ENCODE data around the gene NKX2-4. TPM values are rescaled to one million over a fixed set of nuclear protein-coding genes. Genes with fewer than 3 reads are reported as not detected.
"Not testable (repeated sequence)": the region's sequence is repeated elsewhere in the genome, so short reads cannot be mapped to it uniquely, and the experiment has no call there.

Gene NKX2-4
- total RNA-seq, 8 experiments from 2014 or later, result 0.19 TPM; not detected in 7

GRCh38 chr20:21368791-21369190, 28.5 kb downstream of the NKX2-4 start:
- no peak for ATAC-seq (replicated peaks in 6 of 8)
- H3K4me1 ChIP-seq (replicated peaks in 1 of 2), result no peaks in the 10 kb centered on the region
- WGBS, 10 experiments, result 0 to 100% (median 59%) methylated on average over 1 to 2 of the region's 2 CpGs; no CpG with 5 or more reads in 4 of the 10 experiments
- in situ Hi-C loops (cut with MboI; ENCODE audit: low pct_unique_long_range_greater_than_20kb in 2 of 9, low sequenced_read_pairs in 9 of 9, unreplicated experiment in 9 of 9), result no loop called here
- no peak overlapping the region for H3K4me3 ChIP-seq
- H3K27ac ChIP-seq, result no peak overlapping the region

DNA sequence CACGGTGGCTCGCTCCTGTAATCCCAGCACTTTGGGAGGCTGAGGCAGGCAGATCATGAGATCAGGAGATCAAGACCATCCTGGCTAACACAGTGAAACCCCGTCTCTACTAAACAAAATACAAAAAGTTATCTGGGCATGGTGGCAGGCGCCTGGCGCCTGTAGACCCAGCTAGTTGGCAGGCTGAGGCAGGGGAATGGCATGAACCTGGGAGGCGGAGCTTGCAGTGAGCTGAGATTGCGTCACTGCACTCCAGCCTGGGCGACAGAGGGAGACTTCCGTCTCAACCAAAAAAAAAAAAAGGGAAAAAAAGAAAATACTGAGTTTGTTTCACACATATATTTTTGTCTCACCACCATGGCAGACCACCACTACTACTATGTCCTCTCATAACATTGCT, 31.1 kb downstream of the NKX2-4 start:
- H3K4me3 ChIP-seq; H3K27ac ChIP-seq; in situ Hi-C loops (cut with MboI; ENCODE audit: low pct_unique_long_range_greater_than_20kb in 2 of 9, low sequenced_read_pairs in 9 of 9, unreplicated experiment in 9 of 9); H3K4me1 ChIP-seq (replicated peaks in 1 of 2); ATAC-seq (replicated peaks in 6 of 8): not testable (repeated sequence)
- 40 to 100% (median 93%) methylated on average over 1 to 8 of the region's 9 CpGs; no CpG with 5 or more reads in 1 of the 10 experiments for WGBS, 10 experiments

DNA sequence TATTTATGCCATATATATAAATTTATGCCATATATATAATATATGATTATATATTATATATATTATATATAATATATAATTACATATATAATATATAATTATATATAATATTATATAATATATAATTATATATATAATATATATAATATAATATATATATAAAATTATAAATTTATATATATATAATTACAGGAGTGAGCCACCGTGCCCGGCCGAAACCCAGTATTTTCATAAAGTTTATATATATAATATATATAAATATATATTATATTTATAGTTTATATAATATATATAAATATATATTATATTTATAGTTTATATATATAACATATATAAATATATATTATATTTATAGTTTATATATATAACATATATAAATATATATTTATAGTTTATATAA, 31.6 kb downstream of the NKX2-4 start:
- Histone ChIP-seq H3K4me1 (replicated peaks in 1 of 2) (no peaks in the 10 kb centered on the region), H3K4me3 (no peak overlapping the region), H3K27ac (no peak overlapping the region)
- in situ Hi-C loops (cut with MboI; ENCODE audit: low pct_unique_long_range_greater_than_20kb in 2 of 9, low sequenced_read_pairs in 9 of 9, unreplicated experiment in 9 of 9), result no loop called here
- WGBS, 10 experiments, result 94 to 100% (median 97%) methylated on average over 2 to 3 of the region's 3 CpGs; no CpG with 5 or more reads in 3 of the 10 experiments
- no peak for ATAC-seq (replicated peaks in 6 of 8)

DNA sequence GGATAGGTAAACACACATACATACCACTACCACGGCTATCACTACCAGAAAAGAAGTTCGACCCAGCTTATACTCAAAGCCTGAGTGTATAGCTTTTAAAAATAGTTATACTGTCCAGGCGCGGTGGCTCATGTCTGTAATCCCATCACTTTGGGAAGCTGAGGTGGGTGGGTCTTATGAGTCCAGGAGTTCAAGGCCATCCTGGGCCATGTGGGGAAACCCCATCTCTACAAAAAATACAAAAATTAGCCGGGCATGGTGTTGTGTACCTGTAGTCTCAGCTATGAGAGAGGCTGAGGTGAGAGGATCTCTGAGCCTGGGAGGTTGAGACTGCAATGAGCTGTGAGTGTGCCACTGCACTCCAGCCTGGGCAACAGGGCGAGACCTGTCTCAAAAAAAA, 32.9 kb downstream of the NKX2-4 start:
- no peaks in the 10 kb centered on the region for H3K4me1 ChIP-seq (replicated peaks in 1 of 2)
- in situ Hi-C loops (cut with MboI; ENCODE audit: low pct_unique_long_range_greater_than_20kb in 2 of 9, low sequenced_read_pairs in 9 of 9, unreplicated experiment in 9 of 9), result no loop called here
- no peak overlapping the region for H3K27ac ChIP-seq
- 90 to 100% (median 100%) methylated on average over 2 to 5 of the region's 6 CpGs; no CpG with 5 or more reads in 2 of the 10 experiments for WGBS, 10 experiments
- no peak overlapping the region for H3K4me3 ChIP-seq
- no peak for ATAC-seq (replicated peaks in 6 of 8)

DNA sequence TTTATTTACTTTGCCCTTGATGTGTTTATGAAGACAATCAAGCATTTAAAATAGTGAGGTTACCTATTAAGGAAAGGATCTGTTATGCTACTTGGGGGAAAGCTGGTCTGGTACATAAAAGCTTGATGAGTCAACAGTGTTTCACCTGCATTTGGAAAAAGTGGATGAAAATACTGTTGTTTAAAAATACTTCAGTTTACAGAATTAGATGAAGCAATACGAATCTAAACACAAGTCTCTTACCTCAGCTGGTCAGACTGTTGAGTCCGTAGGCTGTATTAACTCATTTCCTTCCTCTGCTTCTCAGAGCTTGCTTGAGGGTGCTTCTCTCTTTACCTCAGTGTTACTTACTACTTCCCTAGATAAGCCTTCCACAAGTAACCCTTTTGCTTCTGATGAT, 36.1 kb downstream of the NKX2-4 start:
- 50 to 100% (median 92%) methylated on average over 1 to 2 of the region's 2 CpGs; no CpG with 5 or more reads in 3 of the 10 experiments for WGBS, 10 experiments
- peak in 1 of 8 experiments; percentile 12 for ATAC-seq (replicated peaks in 6 of 8)
- in situ Hi-C loops (cut with MboI; ENCODE audit: low pct_unique_long_range_greater_than_20kb in 2 of 9, low sequenced_read_pairs in 9 of 9, unreplicated experiment in 9 of 9), result no loop called here
- Histone ChIP-seq H3K4me1 (replicated peaks in 1 of 2) (no peaks in the 10 kb centered on the region), H3K27ac (no peak overlapping the region), H3K4me3 (no peak overlapping the region)

DNA sequence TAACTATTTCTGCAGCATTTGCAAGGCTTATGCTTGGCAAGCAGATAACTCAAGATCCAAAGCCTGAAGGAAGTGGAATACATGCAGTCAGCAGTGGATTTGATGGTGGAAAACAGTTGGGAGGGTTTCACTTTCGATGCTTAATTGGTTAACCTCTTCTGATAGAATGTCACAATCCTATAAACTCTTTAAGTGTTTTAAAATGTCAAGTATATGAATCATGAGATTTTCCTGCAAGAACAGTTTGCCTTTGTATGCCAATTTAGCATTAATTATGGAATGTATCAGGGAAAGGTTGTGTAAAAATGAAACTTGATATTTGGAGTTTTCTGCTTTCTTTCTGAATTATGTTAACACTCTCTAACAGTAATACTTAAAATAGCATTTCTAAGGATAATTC, 36.6 kb downstream of the NKX2-4 start:
- Histone ChIP-seq H3K4me1 (replicated peaks in 1 of 2) (no peaks in the 10 kb centered on the region), H3K27ac (no peak overlapping the region), H3K4me3 (no peak overlapping the region)
- ATAC-seq (replicated peaks in 6 of 8), result peak in 3 of 8 experiments; percentile 58 to 71 (median 60)
- in situ Hi-C loops (cut with MboI; ENCODE audit: low pct_unique_long_range_greater_than_20kb in 2 of 9, low sequenced_read_pairs in 9 of 9, unreplicated experiment in 9 of 9), result no loop called here
- 63 to 100% (median 87%) methylated on average over 1 of the region's 1 CpG; no CpG with 5 or more reads in 2 of the 10 experiments for WGBS, 10 experiments

GRCh38 chr20:21358737-21359136, 38.6 kb downstream of the NKX2-4 start:
- WGBS, 10 experiments, result 83 to 98% (median 94%) methylated on average over 2 to 5 of the region's 5 CpGs
- Histone ChIP-seq H3K27ac (no peak overlapping the region), H3K4me3 (no peak overlapping the region), H3K4me1 (replicated peaks in 1 of 2) (no peaks in the 10 kb centered on the region)
- no peak for ATAC-seq (replicated peaks in 6 of 8)
- in situ Hi-C loops (cut with MboI; ENCODE audit: low pct_unique_long_range_greater_than_20kb in 2 of 9, low sequenced_read_pairs in 9 of 9, unreplicated experiment in 9 of 9), result no loop called here

GRCh38 chr20:21357844-21358243, 39.5 kb downstream of the NKX2-4 start:
- Histone ChIP-seq H3K27ac (no peak overlapping the region), H3K4me3 (no peak overlapping the region), H3K4me1 (replicated peaks in 1 of 2) (no peaks in the 10 kb centered on the region)
- ATAC-seq (replicated peaks in 6 of 8), result peak in 1 of 8 experiments; percentile 29
- 56 to 100% (median 80%) methylated on average over 1 of the region's 1 CpG; no CpG with 5 or more reads in 3 of the 10 experiments for WGBS, 10 experiments
- in situ Hi-C loops (cut with MboI; ENCODE audit: low pct_unique_long_range_greater_than_20kb in 2 of 9, low sequenced_read_pairs in 9 of 9, unreplicated experiment in 9 of 9), result no loop called here

- no peak for ATAC-seq (replicated peaks in 6 of 8)
- Histone ChIP-seq H3K4me1 (replicated peaks in 1 of 2) (no peaks in the 10 kb centered on the region), H3K4me3 (no peak overlapping the region), H3K27ac (no peak overlapping the region)
- in situ Hi-C loops (cut with MboI; ENCODE audit: low pct_unique_long_range_greater_than_20kb in 2 of 9, low sequenced_read_pairs in 9 of 9, unreplicated experiment in 9 of 9), result no loop called here
Observed at GRCh38 chr20:21356386-21356785, 40.9 kb downstream of the NKX2-4 start.

- in situ Hi-C loops (cut with MboI; ENCODE audit: low pct_unique_long_range_greater_than_20kb in 2 of 9, low sequenced_read_pairs in 9 of 9, unreplicated experiment in 9 of 9), result no loop called here
- 0 to 65% (median 41%) methylated on average over 1 of the region's 1 CpG for WGBS, 10 experiments
- H3K4me1 ChIP-seq (replicated peaks in 1 of 2), result no peaks in the 10 kb centered on the region
Observed at GRCh38 chr20:21355981-21356380, 41.3 kb downstream of the NKX2-4 start.

GRCh38 chr20:21353236-21353635, 44.1 kb downstream of the NKX2-4 start:
- WGBS, 10 experiments, result 75 to 100% (median 100%) methylated on average over 1 of the region's 1 CpG; no CpG with 5 or more reads in 3 of the 10 experiments
- no peaks in the 10 kb centered on the region for H3K4me1 ChIP-seq (replicated peaks in 1 of 2)
- ATAC-seq (replicated peaks in 6 of 8), result peak in 2 of 8 experiments; percentile 37 to 44
- in situ Hi-C loops (cut with MboI; ENCODE audit: low pct_unique_long_range_greater_than_20kb in 2 of 9, low sequenced_read_pairs in 9 of 9, unreplicated experiment in 9 of 9), result no loop called here
- no peak overlapping the region for H3K27ac ChIP-seq
- no peak overlapping the region for H3K4me3 ChIP-seq

More at GRCh38 chr20:21355981-21356380, 41.3 kb downstream of the NKX2-4 start:
- H3K27ac ChIP-seq, result no peak overlapping the region
- H3K4me3 ChIP-seq, result no peak overlapping the region
- no peak for ATAC-seq (replicated peaks in 6 of 8)

DNA sequence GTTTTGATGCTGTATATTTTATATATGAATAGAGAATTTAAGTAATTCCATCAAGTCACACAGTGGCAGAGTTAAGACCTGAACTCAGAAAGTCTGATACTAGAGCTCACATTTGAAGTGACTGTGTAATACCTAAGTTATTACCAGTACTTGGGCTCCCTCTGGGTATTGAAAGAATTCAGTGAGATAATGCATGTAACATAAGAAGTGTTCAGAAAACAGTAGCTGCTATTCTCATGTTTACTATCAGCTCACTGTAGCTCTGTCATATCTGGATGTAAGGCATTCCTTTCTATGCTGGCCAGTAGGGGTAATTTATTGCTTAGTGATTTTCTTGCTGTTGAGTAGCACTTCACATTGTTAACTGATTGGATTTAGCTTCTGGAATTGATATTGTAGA, 44.6 kb downstream of the NKX2-4 start:
- no peaks in the 10 kb centered on the region for H3K4me1 ChIP-seq (replicated peaks in 1 of 2)
- in situ Hi-C loops (cut with MboI; ENCODE audit: low pct_unique_long_range_greater_than_20kb in 2 of 9, low sequenced_read_pairs in 9 of 9, unreplicated experiment in 9 of 9), result no loop called here
- ATAC-seq (replicated peaks in 6 of 8), result no peak
- H3K4me3 ChIP-seq, result no peak overlapping the region
- no peak overlapping the region for H3K27ac ChIP-seq
